Breast epithelium (tissue), 4 donors: Measurements from ENCODE around the gene AVPR1B. TPM values are rescaled to one million over a fixed set of nuclear protein-coding genes. Genes with fewer than 3 reads are reported as not detected.

ENCODE experiments used
- DNase-seq, 2 donors: peaks; one replicate each; pipeline ENCODE4 v3.0.0-alpha.2; 2019; ENCODE audit warnings: low spot score in 2 of 2
- H3K27ac ChIP-seq, 2 donors: fragments of 200-600 bp; sonication (generic) in 1 of 2; one replicate each; pipeline ENCODE4 v1.5.1; 2016 to 2019; ENCODE audit warnings: mild to moderate bottlenecking in 1 of 2
- H3K27me3 ChIP-seq, 2 donors: fragments of 200-600 bp; sonication (generic) in 1 of 2; one replicate each; pipeline versions ENCODE4 v1.5.1 to v1.6.0; 2017 to 2019; ENCODE audit warnings: control low read depth in 1 of 2, mild to moderate bottlenecking in 1 of 2
- H3K36me3 ChIP-seq: fragments of 200-600 bp; one replicate; pipeline ENCODE4 v1.5.1; 2019
- H3K4me1 ChIP-seq, 2 donors: fragments of 200-600 bp; sonication (generic); one replicate each; pipeline ENCODE4 v1.5.1; 2016 to 2019; ENCODE audit warnings: control low read depth in 1 of 2
- H3K4me3 ChIP-seq, 3 donors: fragments of 200-600 bp; sonication (generic); 1 replicate in 2 of 3; 2 replicates in 1 of 3; pipeline ENCODE4 v1.5.1; 2016 to 2019; ENCODE audit warnings: mild to moderate bottlenecking in 3 of 3, moderate library complexity in 2 of 3
- H3K9me3 ChIP-seq, 2 donors: fragments of 200-600 bp; sonication (generic) in 1 of 2; one replicate each; pipeline ENCODE4 v1.5.1; 2016 to 2019; ENCODE audit warnings: control low read depth in 1 of 2
- POLR2A ChIP-seq: fragments of 450-650 bp; IDR thresholded peaks from one replicate; pipeline ENCODE4 v1.6.1; 2016; ENCODE audit warnings: antibody characterized with exemption, mild to moderate bottlenecking, moderate library complexity
- POLR2AphosphoS5 ChIP-seq, 3 donors: sonication (generic); formaldehyde crosslinking; IDR thresholded peaks; one replicate each; pipeline ENCODE4 v1.6.1; 2017; ENCODE audit warnings: antibody characterized with exemption in 3 of 3
- intact Hi-C: fragments of 100-400 bp; cut with DNase I; formaldehyde crosslinking; loops from one replicate; pipeline ENCODE4 v1.15.1; 2023; ENCODE audit warnings: low total_unique reads
- total RNA-seq, 3 donors: library from RNA; depleted of rRNA; stranded (reverse); fragments of >200 nt; gene quantifications; one replicate each; pipeline ENCODE4 v1.1.0, GENCODE V29; 2016
- TF ChIP-seq, protein P1 (sequence below), 3 donors: fragments of 450-650 bp; IDR thresholded peaks; one replicate each; pipeline ENCODE4 v1.5.1; 2016 to 2017; ENCODE audit warnings: antibody characterized with exemption in 3 of 3, mild to moderate bottlenecking in 3 of 3, moderate library complexity in 3 of 3

The AVPR1B gene
- total RNA-seq, 3 donors from 2014 or later = not detected

DNA sequence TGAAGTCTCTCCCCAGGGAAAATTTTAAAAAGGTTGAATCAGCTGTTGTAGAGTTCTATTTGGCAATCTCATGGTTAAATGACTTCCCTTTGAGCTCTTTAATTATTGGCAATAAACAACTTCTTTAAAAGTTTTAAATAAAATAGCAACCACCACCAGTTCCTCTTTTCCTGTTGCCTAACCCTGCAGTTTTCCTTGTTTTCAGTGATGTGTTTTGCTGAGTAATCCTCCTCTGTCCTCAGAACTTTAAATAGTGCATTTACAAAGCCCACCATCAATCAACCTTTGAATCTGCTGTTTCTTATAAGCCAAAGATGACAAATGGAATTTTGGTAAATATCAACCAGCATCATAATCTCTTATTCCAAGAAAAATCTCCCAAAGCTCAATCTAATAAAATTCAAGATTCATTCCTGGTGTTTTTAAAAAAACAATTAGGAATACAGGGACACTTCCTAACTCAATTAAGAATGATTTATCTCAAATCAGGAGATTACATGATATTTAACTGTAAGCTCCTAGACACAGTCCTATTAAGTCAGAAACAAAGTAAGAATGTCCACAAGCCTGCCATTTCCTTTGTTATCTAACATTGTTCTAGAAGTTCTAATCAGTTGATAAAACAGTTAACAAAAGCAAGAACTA is 14.8 kb downstream of the AVPR1B start:
- Histone ChIP-seq H3K4me1 (no peaks in the 10 kb centered on the region), H3K9me3 (no peaks in the 10 kb centered on the region), H3K36me3 (no peaks in the 10 kb centered on the region), H3K27me3 (no peaks in the 10 kb centered on the region), H3K27ac (no peak overlapping the region), H3K4me3 (no peak overlapping the region)
- no peak for DNase-seq
- intact Hi-C loops = no loop called here
- TF ChIP-seq POLR2A (no peak), POLR2AphosphoS5 (IDR thresholded peaks at IDR 0.05) (no peak)
- TF ChIP-seq, protein P1, sequence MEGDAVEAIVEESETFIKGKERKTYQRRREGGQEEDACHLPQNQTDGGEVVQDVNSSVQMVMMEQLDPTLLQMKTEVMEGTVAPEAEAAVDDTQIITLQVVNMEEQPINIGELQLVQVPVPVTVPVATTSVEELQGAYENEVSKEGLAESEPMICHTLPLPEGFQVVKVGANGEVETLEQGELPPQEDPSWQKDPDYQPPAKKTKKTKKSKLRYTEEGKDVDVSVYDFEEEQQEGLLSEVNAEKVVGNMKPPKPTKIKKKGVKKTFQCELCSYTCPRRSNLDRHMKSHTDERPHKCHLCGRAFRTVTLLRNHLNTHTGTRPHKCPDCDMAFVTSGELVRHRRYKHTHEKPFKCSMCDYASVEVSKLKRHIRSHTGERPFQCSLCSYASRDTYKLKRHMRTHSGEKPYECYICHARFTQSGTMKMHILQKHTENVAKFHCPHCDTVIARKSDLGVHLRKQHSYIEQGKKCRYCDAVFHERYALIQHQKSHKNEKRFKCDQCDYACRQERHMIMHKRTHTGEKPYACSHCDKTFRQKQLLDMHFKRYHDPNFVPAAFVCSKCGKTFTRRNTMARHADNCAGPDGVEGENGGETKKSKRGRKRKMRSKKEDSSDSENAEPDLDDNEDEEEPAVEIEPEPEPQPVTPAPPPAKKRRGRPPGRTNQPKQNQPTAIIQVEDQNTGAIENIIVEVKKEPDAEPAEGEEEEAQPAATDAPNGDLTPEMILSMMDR (IDR thresholded peaks at IDR 0.05) = no peak

DNA sequence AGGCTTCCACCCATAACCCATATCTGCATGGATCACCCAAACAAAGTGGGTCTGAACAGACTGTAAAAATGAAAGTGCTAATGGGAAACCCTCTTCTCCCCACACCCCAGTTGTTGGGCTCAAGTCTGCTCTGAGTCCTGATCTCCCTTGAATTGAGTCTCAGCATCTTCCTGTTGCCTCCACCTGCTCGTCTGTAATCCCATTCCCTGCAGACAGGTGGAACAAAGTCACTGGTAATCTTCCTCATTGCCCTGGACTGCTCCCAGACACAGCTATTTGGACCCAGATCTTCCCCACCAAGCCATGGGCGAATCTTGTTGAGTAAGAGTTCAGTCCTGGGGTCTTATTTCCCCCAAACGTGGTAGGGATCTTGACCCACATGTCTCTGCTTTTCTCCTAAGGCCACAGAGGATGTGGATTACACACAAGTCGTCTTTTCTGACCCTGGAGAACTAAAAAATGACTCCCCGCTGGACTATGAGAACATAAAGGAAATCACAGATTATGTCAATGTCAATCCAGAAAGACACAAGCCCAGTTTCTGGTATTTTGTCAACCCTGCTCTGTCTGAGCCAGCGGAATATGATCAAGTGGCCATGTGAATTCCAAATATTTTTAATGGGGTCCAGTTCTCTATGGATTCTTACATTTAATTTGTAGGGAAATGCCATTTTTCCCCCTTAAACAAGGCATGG is 15.7 kb downstream of the AVPR1B start:
- Histone ChIP-seq H3K36me3 (no peaks in the 10 kb centered on the region), H3K9me3 (no peaks in the 10 kb centered on the region), H3K4me3 (no peak overlapping the region), H3K4me1 (no peaks in the 10 kb centered on the region), H3K27me3 (no peaks in the 10 kb centered on the region), H3K27ac (no peak overlapping the region)
- intact Hi-C loops = no loop called here
- TF ChIP-seq POLR2AphosphoS5 (IDR thresholded peaks at IDR 0.05) (no peak), POLR2A (no peak)
- TF ChIP-seq, protein P1 (IDR thresholded peaks at IDR 0.05) = no peak
- no peak for DNase-seq

DNA sequence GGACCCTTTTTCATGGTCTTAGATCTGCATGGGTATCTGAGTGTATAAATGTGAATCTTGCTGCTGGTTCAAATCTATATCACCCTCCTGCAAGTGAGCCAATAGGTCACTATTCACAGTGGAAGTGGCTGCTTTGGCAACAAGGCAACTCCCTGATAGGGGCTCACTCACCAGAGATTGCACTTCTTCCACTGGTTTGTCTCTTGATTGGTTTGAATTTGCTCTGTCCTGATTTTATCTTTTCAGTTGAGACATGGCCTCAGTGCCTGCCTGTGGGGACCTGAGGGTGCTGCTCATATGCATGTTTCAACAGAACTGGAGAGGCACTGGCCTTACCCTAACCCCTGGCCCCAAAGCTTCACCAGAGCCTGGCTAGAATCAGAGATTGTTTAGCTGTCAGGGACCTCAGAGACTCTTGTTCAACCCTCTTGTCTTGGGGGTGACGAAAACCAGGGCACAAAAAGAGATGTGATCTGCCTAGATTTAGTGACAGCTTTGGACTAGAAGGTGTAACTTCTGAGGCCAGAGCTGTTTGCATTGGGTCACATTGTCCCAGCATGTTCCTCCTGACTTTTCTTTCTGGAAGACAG is 16.9 kb downstream of the AVPR1B start:
- TF ChIP-seq POLR2A (no peak), POLR2AphosphoS5 (IDR thresholded peaks at IDR 0.05) (no peak)
- TF ChIP-seq, protein P1 (IDR thresholded peaks at IDR 0.05) = no peak
- no peaks in the 10 kb centered on the region for H3K4me1 ChIP-seq
- no peaks in the 10 kb centered on the region for H3K9me3 ChIP-seq
- no peak for DNase-seq
- no peak overlapping the region for H3K4me3 ChIP-seq
- H3K27ac ChIP-seq = no peak overlapping the region
- intact Hi-C loops = no loop called here
- H3K27me3 ChIP-seq = no peaks in the 10 kb centered on the region
- no peaks in the 10 kb centered on the region for H3K36me3 ChIP-seq

DNA sequence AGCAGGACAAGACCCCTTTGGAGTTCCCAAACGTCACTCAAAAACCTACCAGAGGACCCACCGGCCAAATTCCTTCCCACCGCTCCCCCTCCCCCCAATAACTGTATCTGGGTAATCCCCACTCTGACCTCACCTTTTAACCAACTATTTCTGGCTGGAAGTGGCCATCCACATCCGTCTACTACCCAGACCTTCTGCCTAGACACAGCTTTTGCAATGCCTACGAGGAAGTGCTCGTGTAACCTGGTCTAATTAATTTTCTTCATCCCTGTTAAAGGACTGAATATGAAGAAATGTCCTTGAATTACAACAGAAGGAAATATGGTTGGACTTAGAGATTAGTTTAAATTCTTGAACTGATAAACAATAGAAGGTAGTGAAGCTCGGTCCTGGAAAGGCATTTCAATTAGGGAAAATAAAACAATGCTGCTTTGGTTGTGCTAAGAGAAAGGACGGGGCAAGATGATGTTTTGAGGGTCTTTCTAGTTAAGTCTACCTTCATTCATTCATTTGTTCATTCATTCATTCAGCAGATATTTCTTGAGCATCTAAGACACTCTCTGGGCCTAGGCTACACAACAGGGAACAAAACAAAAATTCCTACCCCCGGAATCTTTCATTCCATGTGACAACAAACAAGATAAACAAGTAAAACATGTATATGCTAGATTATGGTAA is 18.8 kb downstream of the AVPR1B start:
- H3K9me3 ChIP-seq = no peaks in the 10 kb centered on the region
- DNase-seq = no peak
- TF ChIP-seq, protein P1 (IDR thresholded peaks at IDR 0.05) = no peak
- TF ChIP-seq POLR2A (no peak), POLR2AphosphoS5 (IDR thresholded peaks at IDR 0.05) (no peak)
- H3K36me3 ChIP-seq = no peaks in the 10 kb centered on the region
- no peak overlapping the region for H3K27ac ChIP-seq
- H3K27me3 ChIP-seq = no peaks in the 10 kb centered on the region
- intact Hi-C loops = no loop called here
- no peak overlapping the region for H3K4me3 ChIP-seq
- H3K4me1 ChIP-seq = no peaks in the 10 kb centered on the region
